Smooth muscle cell (in vitro differentiated cells): ENCODE data around the gene PEDS1. TPM values are rescaled to one million over a fixed set of nuclear protein-coding genes. Genes with fewer than 3 reads are reported as not detected.
A peak's percentile ranks its signal among the peaks of the same experiment; 100 is the strongest.

Source experiments
- DNase-seq: peaks from one replicate; lab custom pipeline; 2025; ENCODE audit not compliant: unreplicated experiment; lab: John Stamatoyannopoulos, UW
- H2AFZ ChIP-seq: fragments of 200-600 bp; sonication (generic); 2 replicates; pipeline ENCODE4 v1.6.0; 2016; ENCODE audit warnings: antibody characterized with exemption, low read depth, mild to moderate bottlenecking
- H3F3A ChIP-seq: fragments of 200-600 bp; sonication (generic); 2 replicates; pipeline ENCODE4 v1.6.0; 2017; ENCODE audit warnings: antibody characterized with exemption, low read depth
- H3K27ac ChIP-seq: fragments of 200-600 bp; sonication (generic); 2 replicates; pipeline ENCODE4 v1.5.1; 2016; ENCODE audit warnings: low read depth, mild to moderate bottlenecking
- H3K27me3 ChIP-seq: fragments of 200-600 bp; sonication (generic); 2 replicates; pipeline ENCODE4 v1.6.1; 2016; ENCODE audit warnings: low read depth, mild to moderate bottlenecking
- H3K36me3 ChIP-seq: fragments of 200-600 bp; sonication (generic); 2 replicates; pipeline ENCODE4 v1.5.1; 2016; ENCODE audit warnings: low read depth
- H3K4me1 ChIP-seq: fragments of 200-600 bp; sonication (generic); 2 replicates; pipeline ENCODE4 v1.5.1; 2016; ENCODE audit warnings: low read depth
- H3K4me2 ChIP-seq: fragments of 200-600 bp; sonication (generic); 2 replicates; pipeline ENCODE4 v1.6.0; 2016; ENCODE audit warnings: mild to moderate bottlenecking
- H3K4me3 ChIP-seq: fragments of 200-600 bp; sonication (generic); 2 replicates; pipeline ENCODE4 v1.5.1; 2016; ENCODE audit warnings: mild to moderate bottlenecking
- H3K79me2 ChIP-seq: fragments of 200-600 bp; sonication (generic); 2 replicates; pipeline ENCODE4 v1.6.0; 2016; ENCODE audit warnings: low read depth, mild to moderate bottlenecking
- H3K9ac ChIP-seq: fragments of 200-600 bp; sonication (generic); 2 replicates; pipeline ENCODE4 v1.6.0; 2016; ENCODE audit warnings: low read depth
- H3K9me3 ChIP-seq: fragments of 200-600 bp; sonication (generic); replicated peaks from 2 replicates; pipeline ENCODE4 v1.5.1; 2016; ENCODE audit warnings: low read depth
- H4K20me1 ChIP-seq: fragments of 200-600 bp; sonication (generic); 2 replicates; pipeline ENCODE4 v1.6.0; 2016; ENCODE audit warnings: low read depth
- WGBS: methylation state at CpG from one replicate; pipeline ENCODE4 v1.1.7; 2016; ENCODE audit warnings: low lambda C conversion rate; 5-methylcytosine and 5-hydroxymethylcytosine counted together
- polyA plus RNA-seq: library from polyadenylated mRNA; unstranded; fragments of >200 nt; fragmentation: Nextera tagmentation; extraction: Ambion mirVana; gene quantifications from 2 replicates; pipeline ENCODE4 v1.2.1, GENCODE V29; 2016
- total RNA-seq: library from RNA; depleted of rRNA; stranded (reverse); fragments of >200 nt; gene quantifications from 2 replicates; pipeline ENCODE4 v1.2.3, GENCODE V29; 2014
- TF ChIP-seq, protein P1 (sequence below): fragments of 200-600 bp; sonication (generic); IDR thresholded peaks from 2 replicates; pipeline ENCODE4 v1.5.1; 2017; ENCODE audit warnings: borderline replicate concordance, mild to moderate bottlenecking, antibody characterized with exemption; ENCODE audit not compliant: insufficient read depth, poor library complexity, severe bottlenecking

Gene PEDS1
- total and polyA plus RNA-seq, 2 experiments from 2014 or later, result 45.8 to 47.4 TPM

DNA sequence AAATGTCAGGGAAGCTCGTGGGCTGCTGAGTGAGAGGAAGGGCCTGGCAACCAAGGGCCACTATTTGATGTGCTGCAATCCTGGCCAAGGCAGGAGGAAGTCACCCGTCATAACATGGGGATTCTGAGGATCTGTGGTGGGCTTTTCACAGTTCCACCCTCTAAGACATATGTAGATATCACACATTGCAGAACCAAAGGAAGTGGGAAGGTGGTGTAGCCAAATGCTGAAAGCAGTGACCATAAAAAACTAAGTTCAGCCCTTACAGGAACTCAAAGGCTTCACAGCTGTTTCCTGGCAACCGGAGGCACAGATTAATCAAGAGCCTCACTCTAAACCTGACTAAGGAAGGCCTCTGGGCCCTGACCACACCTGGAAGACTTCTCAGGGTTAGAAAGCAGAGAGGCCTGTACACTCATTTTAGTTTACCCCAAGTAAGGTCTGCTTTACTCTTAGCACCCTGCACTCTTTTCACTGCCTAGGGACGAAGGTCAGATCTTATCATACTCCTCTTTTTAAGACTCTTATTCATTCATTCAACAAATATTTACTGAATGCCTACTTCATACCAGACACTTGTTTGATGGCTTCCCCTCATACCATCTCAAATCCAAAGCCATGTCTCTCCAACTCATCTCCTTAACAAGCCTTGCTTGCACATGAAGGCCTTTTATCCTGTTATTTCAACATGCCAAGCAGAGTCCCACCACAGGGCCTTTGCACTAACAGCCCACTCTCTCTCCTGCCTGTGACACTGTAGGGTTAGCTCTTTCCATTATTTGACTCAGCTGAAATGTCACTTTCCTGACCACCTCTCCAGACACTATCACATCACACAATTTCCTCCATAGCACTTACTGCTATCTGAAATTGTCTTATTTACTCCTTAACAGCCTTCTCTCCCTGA lies 43.1 kb downstream of the PEDS1 start:
- WGBS, result 17% methylated on average over 4 of the region's 4 CpGs
- Histone ChIP-seq H3K4me1 (peaks cover 44% of the 10 kb centered on the region), H2AFZ (no peak overlapping the region), H4K20me1 (peaks cover 67% of the 10 kb centered on the region), H3F3A (peaks cover 28% of the 10 kb centered on the region), H3K9ac (peak overlapping the region; percentile 46), H3K79me2 (peaks cover 83% of the 10 kb centered on the region), H3K9me3 (no peaks in the 10 kb centered on the region), H3K36me3 (no peaks in the 10 kb centered on the region), H3K27me3 (no peaks in the 10 kb centered on the region), H3K4me2 (peak overlapping the region; percentile 98), H3K27ac (peak overlapping the region; percentile 93), H3K4me3 (peak overlapping the region; percentile 95)
- TF ChIP-seq, protein P1, sequence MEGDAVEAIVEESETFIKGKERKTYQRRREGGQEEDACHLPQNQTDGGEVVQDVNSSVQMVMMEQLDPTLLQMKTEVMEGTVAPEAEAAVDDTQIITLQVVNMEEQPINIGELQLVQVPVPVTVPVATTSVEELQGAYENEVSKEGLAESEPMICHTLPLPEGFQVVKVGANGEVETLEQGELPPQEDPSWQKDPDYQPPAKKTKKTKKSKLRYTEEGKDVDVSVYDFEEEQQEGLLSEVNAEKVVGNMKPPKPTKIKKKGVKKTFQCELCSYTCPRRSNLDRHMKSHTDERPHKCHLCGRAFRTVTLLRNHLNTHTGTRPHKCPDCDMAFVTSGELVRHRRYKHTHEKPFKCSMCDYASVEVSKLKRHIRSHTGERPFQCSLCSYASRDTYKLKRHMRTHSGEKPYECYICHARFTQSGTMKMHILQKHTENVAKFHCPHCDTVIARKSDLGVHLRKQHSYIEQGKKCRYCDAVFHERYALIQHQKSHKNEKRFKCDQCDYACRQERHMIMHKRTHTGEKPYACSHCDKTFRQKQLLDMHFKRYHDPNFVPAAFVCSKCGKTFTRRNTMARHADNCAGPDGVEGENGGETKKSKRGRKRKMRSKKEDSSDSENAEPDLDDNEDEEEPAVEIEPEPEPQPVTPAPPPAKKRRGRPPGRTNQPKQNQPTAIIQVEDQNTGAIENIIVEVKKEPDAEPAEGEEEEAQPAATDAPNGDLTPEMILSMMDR, result no peak
- no peak for DNase-seq

DNA sequence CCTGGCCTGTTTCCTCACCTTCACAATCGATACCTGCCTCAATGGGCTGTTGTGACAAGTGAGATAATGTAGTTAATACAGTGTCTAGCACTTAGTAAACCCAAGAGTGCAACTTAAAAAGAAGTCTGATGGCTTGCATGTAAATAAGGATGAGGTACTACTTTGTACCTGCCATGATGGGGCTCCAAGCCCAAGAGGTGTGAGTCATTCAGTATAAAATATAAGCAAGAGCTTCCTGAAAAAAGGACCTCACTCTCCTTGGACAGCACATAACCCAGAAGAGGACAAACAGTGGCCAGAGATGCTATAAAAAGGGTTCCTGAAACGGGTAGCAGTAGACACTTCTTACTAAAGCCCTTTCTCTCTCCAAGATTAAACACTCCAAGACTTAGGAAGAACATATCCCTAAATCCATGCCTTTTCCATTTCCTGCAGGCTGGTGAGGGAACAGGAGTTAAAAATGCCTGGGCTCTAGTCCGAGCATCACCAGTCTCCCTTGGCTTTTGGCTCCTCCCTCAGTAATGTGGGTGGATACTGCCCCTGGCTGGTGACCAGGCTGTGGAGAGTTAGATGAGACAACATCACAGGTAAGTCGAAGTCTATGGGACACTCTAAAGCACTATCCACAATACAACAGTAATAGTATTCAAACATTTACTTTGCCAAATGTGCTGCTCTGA lies 44.8 kb downstream of the PEDS1 start:
- H3K79me2 ChIP-seq, result peaks cover 93% of the 10 kb centered on the region
- H4K20me1 ChIP-seq, result peaks cover 84% of the 10 kb centered on the region
- no peaks in the 10 kb centered on the region for H3K27me3 ChIP-seq
- DNase-seq, result no peak
- H3K36me3 ChIP-seq, result no peaks in the 10 kb centered on the region
- no peak overlapping the region for H3K4me3 ChIP-seq
- H3K4me1 ChIP-seq, result peaks cover 37% of the 10 kb centered on the region
- 68% methylated on average over 4 of the region's 4 CpGs for WGBS
- no peak overlapping the region for H3K9ac ChIP-seq
- H3F3A ChIP-seq, result peaks cover 36% of the 10 kb centered on the region
- no peak overlapping the region for H2AFZ ChIP-seq
- peak overlapping the region; percentile 39 for H3K4me2 ChIP-seq
- H3K9me3 ChIP-seq, result no peaks in the 10 kb centered on the region
- TF ChIP-seq, protein P1, result no peak
- H3K27ac ChIP-seq, result peak overlapping the region; percentile 93

GRCh38 chr20:50107796-50108331 lies 45.7 kb downstream of the PEDS1 start:
- H3K4me2 ChIP-seq, result no peak overlapping the region
- H3K9ac ChIP-seq, result no peak overlapping the region
- H3K4me1 ChIP-seq, result peaks cover 33% of the 10 kb centered on the region
- no peaks in the 10 kb centered on the region for H3K9me3 ChIP-seq
- no peaks in the 10 kb centered on the region for H3K36me3 ChIP-seq
- no peak for DNase-seq
- TF ChIP-seq, protein P1, result no peak
- H3K4me3 ChIP-seq, result no peak overlapping the region
- no peak overlapping the region for H2AFZ ChIP-seq
- H3K79me2 ChIP-seq, result peaks cover 100% of the 10 kb centered on the region
- WGBS, result 77% methylated on average over 6 of the region's 6 CpGs
- H3F3A ChIP-seq, result peaks cover 36% of the 10 kb centered on the region
- peaks cover 92% of the 10 kb centered on the region for H4K20me1 ChIP-seq
- no peaks in the 10 kb centered on the region for H3K27me3 ChIP-seq
- peak overlapping the region; percentile 93 for H3K27ac ChIP-seq
